Measurements from ENCODE around the gene LEAP2.

- TF ChIP-seq CTCF (IDR thresholded peaks at IDR 0.05; ENCODE audit: insufficient read depth, low read length, poor library complexity, severe bottlenecking) (no peak), EZH2phosphoT487 (conservative IDR thresholded peaks at IDR 0.05; ENCODE audit: low read length) (no peak)
These were observed 16.0 kb downstream of the LEAP2 start for GRCh38 chr5:132889501-132889900.

Data from SU-DHL-6 (cell line).